H9 (cell line): ENCODE results near the gene MYO1D. TPM values are rescaled to one million over a fixed set of nuclear protein-coding genes. Genes with fewer than 3 reads are reported as not detected.

ENCODE experiments used
- DNase-seq: peaks from one replicate; pipeline ENCODE4 v3.0.0-alpha.2; 2017
- H2AFZ ChIP-seq: one replicate; pipeline ENCODE4 v1.6.1; 2013; ENCODE audit warnings: mild to moderate bottlenecking, low read length, control low read depth, moderate library complexity
- H2AK5ac ChIP-seq: 2 replicates; pipeline ENCODE4 v1.6.1; 2013; ENCODE audit warnings: low read length, control low read depth, mixed read lengths; ENCODE audit not compliant: insufficient read length
- H2BK120ac ChIP-seq: one replicate; pipeline ENCODE4 v1.6.1; 2013; ENCODE audit warnings: low read depth, mild to moderate bottlenecking, low read length, control low read depth, inconsistent platforms; ENCODE audit not compliant: poor library complexity, severe bottlenecking
- H2BK12ac ChIP-seq: 2 replicates; pipeline ENCODE4 v1.6.1; 2013; ENCODE audit warnings: low read length, control low read depth, mixed read lengths, low read depth; ENCODE audit not compliant: insufficient read length
- H2BK15ac ChIP-seq: 2 replicates; pipeline ENCODE4 v1.6.1; 2013; ENCODE audit warnings: low read depth, low read length, control low read depth
- H2BK20ac ChIP-seq: one replicate; pipeline ENCODE4 v1.6.1; 2013; ENCODE audit warnings: low read depth, mild to moderate bottlenecking, low read length, control low read depth, inconsistent platforms; ENCODE audit not compliant: poor library complexity, severe bottlenecking
- H2BK5ac ChIP-seq: 2 replicates; pipeline ENCODE4 v1.6.1; 2013; ENCODE audit warnings: low read length, control low read depth, mixed read lengths; ENCODE audit not compliant: insufficient read length
- H3K14ac ChIP-seq: 2 replicates; pipeline ENCODE4 v1.6.1; 2013; ENCODE audit warnings: low read length, control low read depth; ENCODE audit not compliant: insufficient read depth
- H3K18ac ChIP-seq: 2 replicates; pipeline ENCODE4 v1.6.1; 2013; ENCODE audit warnings: low read depth, mild to moderate bottlenecking, mixed read lengths, low read length, control low read depth; ENCODE audit not compliant: insufficient read length
- H3K23ac ChIP-seq: 2 replicates; pipeline ENCODE4 v1.6.1; 2013; ENCODE audit warnings: low read length, control low read depth, mixed read lengths, low read depth; ENCODE audit not compliant: insufficient read length
- H3K23me2 ChIP-seq: 2 replicates; pipeline ENCODE4 v1.6.1; 2013; ENCODE audit warnings: low read depth, mild to moderate bottlenecking, mixed read lengths, low read length, control low read depth; ENCODE audit not compliant: insufficient read length, poor library complexity, severe bottlenecking
- H3K27ac ChIP-seq: 2 replicates; pipeline ENCODE4 v1.5.1; 2013; ENCODE audit warnings: low read length, control low read depth, mixed read lengths, low read depth; ENCODE audit not compliant: insufficient read length
- H3K27me3 ChIP-seq: 2 replicates; pipeline ENCODE4 v1.6.1; 2013; ENCODE audit warnings: low read length, control low read depth, inconsistent platforms; ENCODE audit not compliant: insufficient read depth
- H3K4ac ChIP-seq: 2 replicates; pipeline ENCODE4 v1.6.1; 2013; ENCODE audit warnings: low read depth, mild to moderate bottlenecking, control low read depth, inconsistent platforms, low read length, moderate library complexity
- H3K4me1 ChIP-seq: 2 replicates; pipeline ENCODE4 v1.6.1; 2013; ENCODE audit warnings: low read length, control low read depth, inconsistent platforms; ENCODE audit not compliant: insufficient read depth
- H3K4me2 ChIP-seq: 2 replicates; pipeline ENCODE4 v1.6.1; 2013; ENCODE audit warnings: low read length, control low read depth, mixed read lengths; ENCODE audit not compliant: insufficient read length, insufficient read depth
- H3K56ac ChIP-seq: 2 replicates; pipeline ENCODE4 v1.6.1; 2013; ENCODE audit warnings: low read depth, mild to moderate bottlenecking, mixed read lengths, low read length, control low read depth; ENCODE audit not compliant: insufficient read length
- H3K79me1 ChIP-seq: 2 replicates; pipeline ENCODE4 v1.6.1; 2013; ENCODE audit warnings: low read depth, mild to moderate bottlenecking, moderate library complexity, low read length, control low read depth, inconsistent platforms; ENCODE audit not compliant: insufficient read depth, poor library complexity, severe bottlenecking
- H3K79me2 ChIP-seq: 2 replicates; pipeline ENCODE4 v1.6.1; 2013; ENCODE audit warnings: low read length, control low read depth, inconsistent platforms; ENCODE audit not compliant: insufficient read depth
- H3K9ac ChIP-seq: 2 replicates; pipeline ENCODE4 v1.6.1; 2013; ENCODE audit warnings: low read length, control low read depth, mixed read lengths; ENCODE audit not compliant: insufficient read length; ENCODE audit errors: extremely low read depth
- H3K9me3 ChIP-seq: one replicate; pipeline ENCODE4 v1.6.1; 2013; ENCODE audit warnings: low read depth, low read length, inconsistent platforms; ENCODE audit not compliant: control insufficient read depth
- H3T11ph ChIP-seq: one replicate; pipeline ENCODE4 v1.6.1; 2013; ENCODE audit warnings: mild to moderate bottlenecking, low read length, control low read depth, inconsistent platforms
- H4K20me1 ChIP-seq: one replicate; pipeline ENCODE4 v1.6.1; 2013; ENCODE audit not compliant: control insufficient read depth, insufficient read length, insufficient read depth
- H4K5ac ChIP-seq: 2 replicates; pipeline ENCODE4 v1.6.1; 2013; ENCODE audit warnings: low read depth, mild to moderate bottlenecking, mixed read lengths, low read length, control low read depth; ENCODE audit not compliant: insufficient read length
- H4K8ac ChIP-seq: replicated peaks from 2 replicates; pipeline ENCODE4 v1.6.1; 2013; ENCODE audit warnings: low read length, control low read depth, mixed read lengths, low read depth; ENCODE audit not compliant: insufficient read length
- H4K91ac ChIP-seq: 2 replicates; pipeline ENCODE4 v1.6.1; 2013; ENCODE audit warnings: low read depth, mild to moderate bottlenecking, moderate library complexity, mixed read lengths, low read length, control low read depth; ENCODE audit not compliant: insufficient read length
- H3K27ac Mint-ChIP-seq, 3 experiments: 2 replicates in 2 of 3; 3 replicates in 1 of 3; pipeline ENCODE4 v1.8.0; 2020 to 2021; ENCODE audit warnings: mixed read lengths in 3 of 3, mild to moderate bottlenecking in 1 of 3, moderate library complexity in 1 of 3
- H3K27me3 Mint-ChIP-seq: 2 replicates; pipeline ENCODE4 v1.8.0; 2021; ENCODE audit warnings: low read depth, mild to moderate bottlenecking, moderate library complexity, mixed read lengths
- H3K36me3 Mint-ChIP-seq, 3 experiments: 2 replicates in 2 of 3; 3 replicates in 1 of 3; pipeline ENCODE4 v1.8.0; 2020 to 2021; ENCODE audit warnings: low read depth in 3 of 3, mixed read lengths in 3 of 3; ENCODE audit not compliant: insufficient read depth in 1 of 3
- H3K4me1 Mint-ChIP-seq, 2 experiments: 2 replicates each; pipeline ENCODE4 v1.8.0; 2020; ENCODE audit warnings: mixed read lengths in 2 of 2
- H3K4me3 Mint-ChIP-seq, 2 experiments: 2 replicates in 1 of 2; 3 replicates in 1 of 2; pipeline ENCODE4 v1.8.0; 2020 to 2021; ENCODE audit warnings: mild to moderate bottlenecking in 2 of 2, mixed read lengths in 2 of 2, moderate library complexity in 1 of 2
- H3K9me3 Mint-ChIP-seq, 2 experiments: 2 replicates in 1 of 2; 3 replicates in 1 of 2; pipeline ENCODE4 v1.8.0; 2020; ENCODE audit warnings: mild to moderate bottlenecking in 2 of 2, mixed read lengths in 2 of 2, moderate library complexity in 1 of 2
- CTCF ChIP-seq: fragments of 200-600 bp; sonication (generic); conservative IDR thresholded peaks from 3 replicates; pipeline ENCODE4 v1.8.0; 2021; ENCODE audit warnings: antibody characterized with exemption, mild to moderate bottlenecking
- WGBS: extraction: QIAGEN DNeasy Blood & Tissue Kit; methylation state at CpG from one replicate; pipeline ENCODE4 v1.1.7; 2013; ENCODE audit warnings: missing lambda C conversion rate, low lambda C conversion rate, mixed read lengths; ENCODE audit not compliant: insufficient read length; ENCODE audit errors: extremely low coverage; 5-methylcytosine and 5-hydroxymethylcytosine counted together
- total RNA-seq: library from RNA; stranded (reverse); gene quantifications from 2 replicates; pipeline ENCODE4 v1.2.1, GENCODE V29; 2021

MYO1D gene
- total RNA-seq, 1 experiment from 2014 or later, result 19.0 TPM

DNA sequence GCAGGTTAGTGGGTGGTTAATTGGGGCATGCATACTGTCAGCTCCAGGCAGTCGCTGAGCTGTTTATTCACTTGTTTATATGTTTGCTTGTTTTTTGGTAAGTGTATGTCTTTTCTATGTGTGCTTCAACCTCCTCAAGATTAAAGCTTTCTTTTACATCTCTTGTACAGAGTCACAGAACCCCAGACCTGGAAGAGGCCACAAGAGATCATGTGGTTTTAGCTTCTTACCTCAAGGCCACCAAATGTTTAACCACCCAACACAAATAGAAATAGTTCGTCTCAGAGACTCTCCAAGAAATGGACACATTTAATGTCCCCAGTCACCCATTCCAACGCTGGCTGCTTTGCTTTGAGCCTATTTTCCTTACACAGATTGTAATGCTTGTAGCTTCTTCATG is 39.2 kb upstream of the MYO1D start:
- Histone ChIP-seq H4K20me1 (no peaks in the 10 kb centered on the region), H3K56ac (no peak overlapping the region), H4K91ac (no peak overlapping the region), H3T11ph (no peak overlapping the region), H2AFZ (no peak overlapping the region), H3K79me2 (no peaks in the 10 kb centered on the region), H2BK12ac (no peak overlapping the region), H2BK20ac (no peak overlapping the region), H3K79me1 (no peaks in the 10 kb centered on the region), H3K23ac (no peak overlapping the region), H3K4ac (no peak overlapping the region), H3K27me3 (no peaks in the 10 kb centered on the region), H3K27ac (no peak overlapping the region), H4K8ac (no peak overlapping the region), H3K18ac (no peak overlapping the region), H3K14ac (no peak overlapping the region), H2BK15ac (no peak overlapping the region), H4K5ac (no peak overlapping the region), H3K9ac (no peak overlapping the region), H3K9me3 (no peaks in the 10 kb centered on the region), H3K4me2 (no peak overlapping the region), H2AK5ac (no peak overlapping the region), H2BK120ac (no peak overlapping the region), H2BK5ac (no peak overlapping the region), H3K4me1 (peaks cover 4% of the 10 kb centered on the region; the same call in 1 of the 2 replicates), H3K23me2 (no peaks in the 10 kb centered on the region)
- Mint-ChIP-seq H3K36me3 (peaks cover 0 to 3% (median 0%) of the 10 kb centered on the region in 3 experiments; a peak in 3 of 7 replicates), H3K4me3 (no peak overlapping the region), H3K27ac (no peak overlapping the region), H3K27me3 (no peaks in the 10 kb centered on the region; the same call in 1 of the 2 replicates), H3K9me3 (peaks cover 0 to 6% of the 10 kb centered on the region in 2 experiments; a peak in 3 of 5 replicates), H3K4me1 (peaks cover 21 to 24% of the 10 kb centered on the region in 2 experiments)
- no CpG with 5 or more reads among the region's 3 CpGs for whole genome bisulfite sequencing
- no peak for DNase-seq
- no peak for TF ChIP-seq CTCF
